ENCODE data around the gene MYDGF. TPM values are rescaled to one million over a fixed set of nuclear protein-coding genes. Genes with fewer than 3 reads are reported as not detected.

The MYDGF gene
- total and polyA plus RNA-seq, 4 donors = 85.1 to 222 (median 144) TPM

DNA sequence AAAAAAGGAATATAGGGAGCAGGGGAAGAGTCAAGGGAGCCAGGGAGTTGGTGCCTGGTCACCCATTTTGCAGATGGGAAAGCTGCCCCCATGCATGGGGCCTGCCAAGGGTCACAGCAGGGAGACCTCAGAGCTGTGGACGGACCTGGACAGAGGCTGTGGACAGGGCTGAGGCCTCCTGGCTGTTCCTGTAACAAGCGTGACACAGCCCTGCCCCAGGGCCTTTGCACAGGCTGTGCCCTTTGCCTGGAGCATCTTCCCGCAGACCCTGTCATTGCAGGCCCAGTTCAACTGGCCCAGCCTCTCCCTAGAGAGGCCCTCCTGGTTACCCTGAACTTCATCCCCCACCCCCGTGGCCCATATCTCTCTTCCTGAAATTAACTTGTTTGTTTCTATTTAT lies 24.4 kb downstream of the MYDGF start:
- no peak for DNase-seq (ENCODE audit: low spot score)
- Histone ChIP-seq H3K4me3 (ENCODE audit: low read depth in 1 of 3, low read length in 3 of 3) (no peak overlapping the region), H3K9ac (ENCODE audit: low read depth in 1 of 2, low read length in 2 of 2) (no peak overlapping the region), H3K27ac (ENCODE audit: low read depth in 1 of 2, low read length in 2 of 2) (no peak overlapping the region), H3K9me3 (ENCODE audit: control insufficient read depth in 4 of 4, low read length in 3 of 4) (no peaks in the 10 kb centered on the region), H3K27me3 (ENCODE audit: control insufficient read depth in 4 of 4, insufficient read depth in 4 of 4, low read length in 3 of 4) (no peaks in the 10 kb centered on the region), H3K4me1 (ENCODE audit: control insufficient read depth in 4 of 4, insufficient read depth in 4 of 4, low read length in 3 of 4) (peaks cover 7 to 43% (median 28%) of the 10 kb centered on the region in 4 donors), H3K36me3 (ENCODE audit: control insufficient read depth in 4 of 4, insufficient read depth in 3 of 4, low read depth in 1 of 4, low read length in 3 of 4) (peaks cover 0 to 2% (median 0%) of the 10 kb centered on the region in 4 donors)
- TF ChIP-seq GABPA (IDR thresholded peaks at IDR 0.05 in 1 of 2, conservative IDR thresholded peaks at IDR 0.05 in 1 of 2) = no peak
- TF ChIP-seq, protein P1, sequence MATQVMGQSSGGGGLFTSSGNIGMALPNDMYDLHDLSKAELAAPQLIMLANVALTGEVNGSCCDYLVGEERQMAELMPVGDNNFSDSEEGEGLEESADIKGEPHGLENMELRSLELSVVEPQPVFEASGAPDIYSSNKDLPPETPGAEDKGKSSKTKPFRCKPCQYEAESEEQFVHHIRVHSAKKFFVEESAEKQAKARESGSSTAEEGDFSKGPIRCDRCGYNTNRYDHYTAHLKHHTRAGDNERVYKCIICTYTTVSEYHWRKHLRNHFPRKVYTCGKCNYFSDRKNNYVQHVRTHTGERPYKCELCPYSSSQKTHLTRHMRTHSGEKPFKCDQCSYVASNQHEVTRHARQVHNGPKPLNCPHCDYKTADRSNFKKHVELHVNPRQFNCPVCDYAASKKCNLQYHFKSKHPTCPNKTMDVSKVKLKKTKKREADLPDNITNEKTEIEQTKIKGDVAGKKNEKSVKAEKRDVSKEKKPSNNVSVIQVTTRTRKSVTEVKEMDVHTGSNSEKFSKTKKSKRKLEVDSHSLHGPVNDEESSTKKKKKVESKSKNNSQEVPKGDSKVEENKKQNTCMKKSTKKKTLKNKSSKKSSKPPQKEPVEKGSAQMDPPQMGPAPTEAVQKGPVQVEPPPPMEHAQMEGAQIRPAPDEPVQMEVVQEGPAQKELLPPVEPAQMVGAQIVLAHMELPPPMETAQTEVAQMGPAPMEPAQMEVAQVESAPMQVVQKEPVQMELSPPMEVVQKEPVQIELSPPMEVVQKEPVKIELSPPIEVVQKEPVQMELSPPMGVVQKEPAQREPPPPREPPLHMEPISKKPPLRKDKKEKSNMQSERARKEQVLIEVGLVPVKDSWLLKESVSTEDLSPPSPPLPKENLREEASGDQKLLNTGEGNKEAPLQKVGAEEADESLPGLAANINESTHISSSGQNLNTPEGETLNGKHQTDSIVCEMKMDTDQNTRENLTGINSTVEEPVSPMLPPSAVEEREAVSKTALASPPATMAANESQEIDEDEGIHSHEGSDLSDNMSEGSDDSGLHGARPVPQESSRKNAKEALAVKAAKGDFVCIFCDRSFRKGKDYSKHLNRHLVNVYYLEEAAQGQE (IDR thresholded peaks at IDR 0.05) = no peak
- TF ChIP-seq MAX (IDR thresholded peaks at IDR 0.05) = no peak
- no peak for TF ChIP-seq RXRA (IDR thresholded peaks at IDR 0.05)
- 87% methylated on average over 4 of the region's 4 CpGs for WGBS

DNA sequence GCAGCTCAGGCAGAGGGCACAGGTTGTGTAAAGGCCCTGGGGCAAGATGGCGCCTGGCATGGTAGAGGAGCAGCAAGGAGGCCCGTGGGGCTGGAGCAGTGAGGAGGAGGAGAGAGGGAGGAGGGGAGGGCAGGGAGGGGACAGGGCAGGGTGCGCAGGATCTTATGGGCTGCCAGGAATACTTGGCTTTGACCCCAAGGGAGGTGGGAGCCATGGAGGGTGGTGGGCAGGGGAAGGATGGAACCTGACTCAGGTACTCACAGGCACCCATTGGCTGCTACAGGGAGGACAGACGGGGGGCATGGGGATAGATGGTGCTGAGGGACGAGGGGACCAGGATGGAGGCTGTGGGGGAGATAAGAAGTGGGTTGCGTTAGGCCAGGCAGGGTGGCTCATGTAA lies 27.5 kb downstream of the MYDGF start:
- no peak overlapping the region for H3K9ac ChIP-seq (ENCODE audit: low read depth in 1 of 2, low read length in 2 of 2)
- H3K9me3 ChIP-seq (ENCODE audit: control insufficient read depth in 4 of 4, low read length in 3 of 4) = no peaks in the 10 kb centered on the region
- no peak for TF ChIP-seq EGR1 (IDR thresholded peaks at IDR 0.05; ENCODE audit: low read depth in 2 of 2)
- TF ChIP-seq FOXA1 (IDR thresholded peaks at IDR 0.05) = no peak
- TF ChIP-seq ZBTB33 (IDR thresholded peaks at IDR 0.05) = no peak
- no peak for TF ChIP-seq NR2F2 (IDR thresholded peaks at IDR 0.05)
- TF ChIP-seq HNF4A (conservative IDR thresholded peaks at IDR 0.05) = no peak
- TF ChIP-seq, protein P2, sequence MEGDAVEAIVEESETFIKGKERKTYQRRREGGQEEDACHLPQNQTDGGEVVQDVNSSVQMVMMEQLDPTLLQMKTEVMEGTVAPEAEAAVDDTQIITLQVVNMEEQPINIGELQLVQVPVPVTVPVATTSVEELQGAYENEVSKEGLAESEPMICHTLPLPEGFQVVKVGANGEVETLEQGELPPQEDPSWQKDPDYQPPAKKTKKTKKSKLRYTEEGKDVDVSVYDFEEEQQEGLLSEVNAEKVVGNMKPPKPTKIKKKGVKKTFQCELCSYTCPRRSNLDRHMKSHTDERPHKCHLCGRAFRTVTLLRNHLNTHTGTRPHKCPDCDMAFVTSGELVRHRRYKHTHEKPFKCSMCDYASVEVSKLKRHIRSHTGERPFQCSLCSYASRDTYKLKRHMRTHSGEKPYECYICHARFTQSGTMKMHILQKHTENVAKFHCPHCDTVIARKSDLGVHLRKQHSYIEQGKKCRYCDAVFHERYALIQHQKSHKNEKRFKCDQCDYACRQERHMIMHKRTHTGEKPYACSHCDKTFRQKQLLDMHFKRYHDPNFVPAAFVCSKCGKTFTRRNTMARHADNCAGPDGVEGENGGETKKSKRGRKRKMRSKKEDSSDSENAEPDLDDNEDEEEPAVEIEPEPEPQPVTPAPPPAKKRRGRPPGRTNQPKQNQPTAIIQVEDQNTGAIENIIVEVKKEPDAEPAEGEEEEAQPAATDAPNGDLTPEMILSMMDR (IDR thresholded peaks at IDR 0.05; ENCODE audit: low read depth, low read length, missing input control) = no peak
- no peak for TF ChIP-seq FOXA2 (IDR thresholded peaks at IDR 0.05)
- 94% methylated on average over 6 of the region's 6 CpGs for WGBS
- H3K4me3 ChIP-seq (ENCODE audit: low read depth in 1 of 3, low read length in 3 of 3) = no peak overlapping the region
- H3K4me1 ChIP-seq (ENCODE audit: control insufficient read depth in 4 of 4, insufficient read depth in 4 of 4, low read length in 3 of 4) = peaks cover 4 to 25% (median 23%) of the 10 kb centered on the region in 4 donors
- no peak for DNase-seq (ENCODE audit: low spot score)
- no peaks in the 10 kb centered on the region for H3K27me3 ChIP-seq (ENCODE audit: control insufficient read depth in 4 of 4, insufficient read depth in 4 of 4, low read length in 3 of 4)
- peaks cover 0 to 2% (median 0%) of the 10 kb centered on the region in 4 donors for H3K36me3 ChIP-seq (ENCODE audit: control insufficient read depth in 4 of 4, insufficient read depth in 3 of 4, low read depth in 1 of 4, low read length in 3 of 4)
- no peak overlapping the region for H3K27ac ChIP-seq (ENCODE audit: low read depth in 1 of 2, low read length in 2 of 2)

All from liver (tissue), 9 donors.